Sigmoid colon (tissue), 7 donors: ENCODE measurements around the gene WFS1. TPM values are rescaled to one million over a fixed set of nuclear protein-coding genes. Genes with fewer than 3 reads are reported as not detected.

ENCODE experiments used
- DNase-seq: peaks from one replicate; pipeline ENCODE4 v3.0.0-alpha.2; 2019
- H3K27ac ChIP-seq, 4 donors: fragments of 200-600 bp; sonication (generic); one replicate each; pipeline ENCODE4 v1.5.1; 2016 to 2019; ENCODE audit warnings: mild to moderate bottlenecking in 1 of 4
- H3K27me3 ChIP-seq, 3 donors: fragments of 200-600 bp; sonication (generic); one replicate each; pipeline ENCODE4 v1.5.1; 2019; ENCODE audit warnings: mild to moderate bottlenecking in 1 of 3
- H3K36me3 ChIP-seq, 4 donors: fragments of 200-600 bp; sonication (generic); one replicate each; pipeline ENCODE4 v1.5.1; 2016 to 2019
- H3K4me1 ChIP-seq, 4 donors: fragments of 200-600 bp; sonication (generic); one replicate each; pipeline ENCODE4 v1.5.1; 2017 to 2019
- H3K4me3 ChIP-seq, 4 donors: fragments of 200-600 bp; sonication (generic); one replicate each; pipeline ENCODE4 v1.5.1; 2017 to 2019; ENCODE audit warnings: mild to moderate bottlenecking in 2 of 4, moderate library complexity in 1 of 4
- H3K9me3 ChIP-seq, 4 donors: fragments of 200-600 bp in 3 of 4; sonication (generic) in 3 of 4; one replicate each; pipeline versions ENCODE4 v1.5.1 to v1.6.1; 2013 to 2019
- CTCF ChIP-seq, 4 experiments: fragments of 450-650 bp in 3 of 4; fragments of 200-600 bp in 1 of 4; IDR thresholded peaks; one replicate each; pipeline ENCODE4 v1.5.1; 2016 to 2019; ENCODE audit warnings: antibody characterized with exemption in 4 of 4, mild to moderate bottlenecking in 3 of 4, moderate library complexity in 2 of 4
- EP300 ChIP-seq, 4 donors: sonication (generic); formaldehyde crosslinking; IDR thresholded peaks; one replicate each; pipeline ENCODE4 v1.6.1; 2017; ENCODE audit warnings: antibody characterized with exemption in 4 of 4
- POLR2A ChIP-seq, 2 donors: fragments of 450-650 bp; IDR thresholded peaks; one replicate each; pipeline ENCODE4 v1.6.1; 2016; ENCODE audit warnings: antibody characterized with exemption in 2 of 2, mild to moderate bottlenecking in 2 of 2, moderate library complexity in 2 of 2
- POLR2AphosphoS5 ChIP-seq, 4 donors: sonication (generic); formaldehyde crosslinking; IDR thresholded peaks; one replicate each; pipeline ENCODE4 v1.6.1; 2017; ENCODE audit warnings: antibody characterized with exemption in 4 of 4
- WGBS, 2 donors: extraction: QIAGEN DNeasy Blood & Tissue Kit; methylation state at CpG; one replicate each; pipeline ENCODE4 v1.1.7; 2013; 5-methylcytosine and 5-hydroxymethylcytosine counted together
- intact Hi-C: fragments of 100-400 bp; cut with DNase I; formaldehyde crosslinking; loops from one replicate; pipeline ENCODE4 v1.15.1; 2023
- polyA plus RNA-seq, 3 donors: library from polyadenylated mRNA; stranded (reverse); fragments of 200-250 nt; gene quantifications; one replicate each; pipeline ENCODE4 v1.2.3, GENCODE V29; 2013
- total RNA-seq, 4 donors: library from RNA; depleted of rRNA; stranded (reverse); fragments of >200 nt; gene quantifications; one replicate each; pipeline ENCODE4 v1.1.0, GENCODE V29; 2016
- donor health status: healthy with polysubstance abuse.
- donor health status: Bipolar disorder and iron deficiency.
- donor health status: healthy.

The WFS1 gene
- total and polyA plus RNA-seq, 7 donors: 1.4 to 69.0 (median 34.6) TPM

- no peak for DNase-seq
- Histone ChIP-seq H3K27me3 (peaks cover 0 to 54% (median 3%) of the 10 kb centered on the region in 3 donors), H3K9me3 (peaks cover 0 to 3% (median 0%) of the 10 kb centered on the region in 4 donors), H3K4me3 (no peak overlapping the region), H3K27ac (no peak overlapping the region), H3K36me3 (no peaks in the 10 kb centered on the region), H3K4me1 (no peaks in the 10 kb centered on the region)
- no peak for TF ChIP-seq POLR2A (IDR thresholded peaks at IDR 0.05)
- TF ChIP-seq EP300 (IDR thresholded peaks at IDR 0.05): no peak
- TF ChIP-seq POLR2AphosphoS5 (IDR thresholded peaks at IDR 0.05): no peak
- no peak for TF ChIP-seq CTCF (IDR thresholded peaks at IDR 0.05)
- intact Hi-C loops: loop anchor here (5.0 kb wide), 1 partner anchor 215 kb away; no protein-coding TSS in a partner anchor
- 64 to 81% methylated on average over 6 of the region's 6 CpGs for WGBS, 2 donors
Observed at GRCh38 chr4:6332669-6333050, 63.0 kb downstream of the WFS1 start.

GRCh38 chr4:6333301-6334202 is 63.9 kb downstream of the WFS1 start:
- H3K9me3 ChIP-seq: peaks cover 0 to 3% (median 0%) of the 10 kb centered on the region in 4 donors
- WGBS, 2 donors: 87% methylated on average over 19 of the region's 19 CpGs
- no peak overlapping the region for H3K27ac ChIP-seq
- H3K4me1 ChIP-seq: no peaks in the 10 kb centered on the region
- TF ChIP-seq EP300 (IDR thresholded peaks at IDR 0.05) (no peak), POLR2AphosphoS5 (IDR thresholded peaks at IDR 0.05) (no peak), POLR2A (IDR thresholded peaks at IDR 0.05) (no peak), CTCF (IDR thresholded peaks at IDR 0.05) (no peak)
- intact Hi-C loops: loop anchor here (5.0 kb wide), 1 partner anchor 214 kb away; no protein-coding TSS in a partner anchor
- DNase-seq: no peak
- H3K27me3 ChIP-seq: peaks cover 3 to 55% (median 7%) of the 10 kb centered on the region in 3 donors
- no peak overlapping the region for H3K4me3 ChIP-seq
- H3K36me3 ChIP-seq: no peaks in the 10 kb centered on the region

- Histone ChIP-seq H3K27me3 (peaks cover 3 to 62% (median 13%) of the 10 kb centered on the region in 3 donors), H3K4me1 (no peaks in the 10 kb centered on the region), H3K36me3 (no peaks in the 10 kb centered on the region), H3K4me3 (no peak overlapping the region), H3K9me3 (peaks cover 0 to 3% (median 0%) of the 10 kb centered on the region in 4 donors), H3K27ac (no peak overlapping the region)
- WGBS, 2 donors: 56 to 79% methylated on average over 5 of the region's 5 CpGs
- DNase-seq: no peak
- intact Hi-C loops: loop anchor here (5.0 kb wide), 1 partner anchor 213 kb away; no protein-coding TSS in a partner anchor
- TF ChIP-seq EP300 (IDR thresholded peaks at IDR 0.05) (no peak), POLR2AphosphoS5 (IDR thresholded peaks at IDR 0.05) (no peak), CTCF (IDR thresholded peaks at IDR 0.05) (no peak), POLR2A (IDR thresholded peaks at IDR 0.05) (no peak)
Observed at GRCh38 chr4:6334203-6334887, 64.7 kb downstream of the WFS1 start.

- TF ChIP-seq POLR2AphosphoS5 (IDR thresholded peaks at IDR 0.05): no peak
- no peak for TF ChIP-seq EP300 (IDR thresholded peaks at IDR 0.05)
- TF ChIP-seq CTCF (IDR thresholded peaks at IDR 0.05): no peak
- TF ChIP-seq POLR2A (IDR thresholded peaks at IDR 0.05): no peak
- intact Hi-C loops: no loop called here
- DNase-seq: no peak
- no peak overlapping the region for H3K27ac ChIP-seq
- 79 to 84% methylated on average over 12 of the region's 12 CpGs for WGBS, 2 donors
- H3K4me1 ChIP-seq: no peaks in the 10 kb centered on the region
- H3K9me3 ChIP-seq: peaks cover 0 to 3% (median 0%) of the 10 kb centered on the region in 4 donors
- H3K36me3 ChIP-seq: no peaks in the 10 kb centered on the region
- H3K27me3 ChIP-seq: peaks cover 6 to 69% (median 17%) of the 10 kb centered on the region in 3 donors
- H3K4me3 ChIP-seq: no peak overlapping the region
Observed at GRCh38 chr4:6335040-6335590, 65.5 kb downstream of the WFS1 start.
